Astrocyte of the spinal cord (primary cell): ENCODE measurements around the gene LY6G5C.

ENCODE experiments used
- DNase-seq: peaks from one replicate; pipeline ENCODE4 v3.0.0; 2011; ENCODE audit warnings: low read depth, low spot score
- H3K4me3 ChIP-seq: 2 replicates; pipeline ENCODE4 v1.5.1; 2011; ENCODE audit warnings: low read depth, mild to moderate bottlenecking, low read length, moderate library complexity
- CTCF ChIP-seq: IDR thresholded peaks from 2 replicates; pipeline ENCODE4 v1.5.1; 2012; ENCODE audit warnings: low read depth, mild to moderate bottlenecking, low read length, inconsistent platforms
- in situ Hi-C: cut with HindIII; loops from 2 replicates; pipeline ENCODE4 v1.10.0; 2017; ENCODE audit warnings: low sequenced_read_pairs

LY6G5C gene

GRCh38 chr6:31639449-31639861 is 41.4 kb downstream of the LY6G5C start:
- in situ Hi-C loops = no loop called here
- no peak for TF ChIP-seq CTCF
- DNase-seq = peak; percentile 64
- H3K4me3 ChIP-seq = no peak overlapping the region

- no peak overlapping the region for H3K4me3 ChIP-seq
- in situ Hi-C loops = no loop called here
- no peak for TF ChIP-seq CTCF
- no peak for DNase-seq
These were observed 41.8 kb downstream of the LY6G5C start for GRCh38 chr6:31639043-31639442.

GRCh38 chr6:31636698-31637596 is 43.9 kb downstream of the LY6G5C start:
- no peak for DNase-seq
- no peak overlapping the region for H3K4me3 ChIP-seq
- no peak for TF ChIP-seq CTCF
- in situ Hi-C loops = no loop called here

- no peak for DNase-seq
- H3K4me3 ChIP-seq = no peak overlapping the region
- no peak for TF ChIP-seq CTCF
- in situ Hi-C loops = no loop called here
These were observed 45.8 kb downstream of the LY6G5C start for GRCh38 chr6:31634969-31635575.

- H3K4me3 ChIP-seq = no peak overlapping the region
- no peak for TF ChIP-seq CTCF
- DNase-seq = no peak
- in situ Hi-C loops = no loop called here
These were observed 46.7 kb downstream of the LY6G5C start for GRCh38 chr6:31634131-31634530.

- no peak for DNase-seq
- in situ Hi-C loops = no loop called here
- TF ChIP-seq CTCF = no peak
- H3K4me3 ChIP-seq = no peak overlapping the region
These were observed 47.4 kb downstream of the LY6G5C start for GRCh38 chr6:31633447-31633846.
